ENCODE results near the gene GRB14.
"Not testable (repeated sequence)": the region's sequence is repeated elsewhere in the genome, so short reads cannot be mapped to it uniquely, and the experiment has no call there.

GRB14 gene

DNA sequence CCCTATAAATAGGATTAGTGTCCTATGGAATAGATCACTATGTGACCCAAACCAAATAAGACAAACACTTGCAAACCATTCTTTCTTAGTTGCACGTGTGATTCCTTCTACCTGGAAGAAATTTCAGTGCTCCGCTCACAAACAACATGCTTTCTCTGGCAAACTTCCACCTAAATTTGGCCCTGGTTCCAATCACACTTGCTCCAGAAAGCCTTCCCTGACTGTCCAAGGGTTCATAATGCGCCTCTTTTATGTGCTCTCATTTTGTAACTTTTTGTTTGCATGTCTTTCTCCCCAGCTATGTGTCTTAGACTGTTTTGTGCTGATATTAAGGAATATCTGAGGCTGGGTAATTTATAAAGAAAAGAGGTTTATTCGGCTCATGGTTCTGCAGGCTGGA lies 69.8 kb downstream of the GRB14 start:
- DNase-seq, result no peak

DNA sequence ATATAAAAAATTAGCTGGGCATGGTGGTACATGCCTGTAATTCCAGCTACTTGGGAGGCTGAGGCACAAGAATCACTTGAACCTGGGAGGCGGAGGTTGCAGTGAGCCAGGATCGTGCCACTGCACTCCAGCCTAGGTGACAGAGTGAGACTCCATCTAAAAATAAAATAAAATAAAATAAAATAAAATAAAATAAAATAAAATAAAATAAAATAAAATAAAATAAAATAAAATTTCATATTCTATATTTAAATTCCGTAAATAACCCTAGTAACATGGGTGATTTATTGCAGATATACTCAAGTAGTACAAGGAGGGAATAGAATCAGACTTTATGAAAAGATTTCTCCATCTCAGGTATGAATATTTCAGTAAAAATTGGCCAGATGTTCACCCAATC lies 71.6 kb downstream of the GRB14 start:
- DNase-seq, result not testable (repeated sequence)

DNA sequence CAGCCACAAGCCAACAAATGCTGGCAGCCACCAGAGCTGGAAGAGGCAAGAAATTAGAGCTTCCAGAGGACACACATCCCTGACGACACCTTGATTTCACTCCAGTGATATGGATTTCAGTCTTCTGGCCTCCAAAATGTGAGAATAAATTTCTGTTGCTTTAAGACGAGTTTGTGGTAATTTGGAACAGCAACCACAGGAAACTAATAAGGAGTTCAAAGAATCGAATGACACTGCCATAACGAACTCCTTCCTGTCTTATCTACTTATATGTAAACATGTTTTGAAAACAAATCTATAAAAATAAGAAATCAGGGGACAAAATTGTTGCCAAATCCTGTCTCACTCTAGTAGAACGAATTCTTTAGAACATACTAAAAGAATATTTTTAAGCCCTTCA lies 75.8 kb downstream of the GRB14 start:
- DNase-seq, result no peak

DNA sequence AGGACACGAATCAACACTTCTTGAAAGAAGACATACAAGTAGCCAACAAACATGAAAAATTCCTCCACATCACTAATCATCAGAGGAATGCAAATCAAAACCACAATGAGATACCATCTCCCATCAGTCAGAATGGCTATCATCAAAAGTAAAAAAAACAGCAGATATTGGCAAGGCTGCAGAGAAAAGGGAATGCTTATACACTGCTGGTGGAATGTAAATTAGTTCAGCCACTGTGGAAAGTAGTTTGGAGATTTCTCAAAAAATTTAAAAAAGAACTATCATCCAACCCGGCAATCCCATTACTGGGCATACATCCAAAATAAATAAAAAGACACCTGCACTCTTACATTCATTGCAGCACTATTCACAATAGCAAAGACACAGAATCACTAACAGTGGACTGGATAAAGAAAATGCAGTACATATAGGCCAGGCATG lies 78.7 kb downstream of the GRB14 start:
- no peak for DNase-seq

DNA sequence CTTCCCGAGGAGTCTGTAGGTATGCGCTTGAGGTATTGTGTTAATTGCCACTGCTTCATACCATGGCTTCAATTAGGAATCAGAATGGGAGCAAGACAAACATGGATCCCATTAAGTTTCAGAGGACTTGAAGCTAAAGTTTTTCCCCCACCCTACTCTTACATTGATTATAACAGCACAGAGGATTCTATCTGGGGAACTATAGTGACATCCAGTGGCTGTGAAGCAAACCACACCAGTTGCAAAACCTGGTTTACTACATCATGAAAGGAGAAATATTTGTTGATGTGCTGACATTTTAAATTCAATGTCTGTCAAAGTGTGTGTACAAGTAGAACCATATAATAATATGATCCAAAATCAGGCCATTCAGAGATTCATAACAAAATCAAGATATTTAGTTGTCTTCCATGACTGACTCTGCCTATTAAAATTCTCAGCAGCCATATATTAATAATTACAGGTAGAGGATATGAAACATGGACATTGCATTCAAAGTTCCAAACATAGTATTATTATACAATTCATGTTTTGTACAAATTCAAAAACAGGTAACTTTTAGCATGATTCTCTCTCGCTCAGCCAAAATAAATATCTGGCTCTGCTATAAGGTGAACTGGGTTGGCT lies 82.9 kb downstream of the GRB14 start:
- DNase-seq, result no peak

DNA sequence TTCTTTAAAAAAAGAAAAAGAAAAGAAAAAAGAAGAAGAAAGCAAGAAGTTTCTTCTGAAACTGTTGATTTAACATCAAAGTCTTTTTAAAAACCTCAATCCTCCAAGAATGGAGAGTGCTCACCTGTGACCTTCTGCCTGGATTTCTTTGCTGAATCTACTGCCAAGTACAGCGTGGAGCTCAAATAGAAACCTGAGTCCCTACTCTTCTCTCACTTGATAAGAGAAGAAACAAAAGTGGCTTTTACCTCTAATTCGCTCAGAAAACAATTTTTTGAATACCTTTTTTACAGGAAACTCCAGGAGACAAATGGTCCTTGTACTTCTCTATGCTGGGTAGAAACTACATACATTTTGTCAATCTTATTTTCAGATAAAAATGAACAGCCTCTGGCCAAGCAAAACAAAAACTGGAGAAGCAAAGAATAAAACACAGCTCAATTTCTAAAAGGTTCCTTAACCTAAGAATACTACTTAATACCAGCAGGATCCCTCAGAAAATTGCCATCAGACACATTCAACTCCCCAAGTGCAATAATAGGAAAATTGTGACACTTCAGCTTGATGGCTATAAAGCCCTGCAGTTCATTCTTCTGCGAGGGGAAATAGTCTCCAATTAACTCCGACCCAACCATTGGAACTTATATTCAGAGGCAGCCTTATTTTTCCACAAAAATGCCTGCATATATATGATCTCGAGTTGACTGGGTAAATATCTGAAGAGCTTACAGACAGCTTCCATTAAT lies 85.8 kb downstream of the GRB14 start:
- no peak for DNase-seq

DNA sequence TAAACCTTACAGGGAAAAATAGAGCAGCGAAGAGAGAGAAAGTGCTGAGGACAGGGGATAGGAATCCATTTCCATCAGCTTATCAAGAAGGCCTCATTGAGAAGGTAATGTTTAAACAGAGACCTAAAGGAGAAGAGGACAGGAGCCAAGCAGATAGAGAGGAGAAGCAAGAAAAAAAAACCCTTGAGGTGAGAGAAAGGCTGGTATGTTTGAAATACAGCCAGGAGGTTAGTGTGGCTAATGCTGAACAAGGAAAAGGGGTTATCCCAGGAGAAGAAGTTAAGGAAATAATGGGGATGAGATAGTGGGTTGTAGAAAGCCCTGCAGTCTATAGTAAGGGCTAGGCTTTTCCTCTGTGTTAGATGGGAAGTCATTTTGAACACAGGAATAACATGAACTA lies 90.8 kb downstream of the GRB14 start:
- no peak for DNase-seq

DNA sequence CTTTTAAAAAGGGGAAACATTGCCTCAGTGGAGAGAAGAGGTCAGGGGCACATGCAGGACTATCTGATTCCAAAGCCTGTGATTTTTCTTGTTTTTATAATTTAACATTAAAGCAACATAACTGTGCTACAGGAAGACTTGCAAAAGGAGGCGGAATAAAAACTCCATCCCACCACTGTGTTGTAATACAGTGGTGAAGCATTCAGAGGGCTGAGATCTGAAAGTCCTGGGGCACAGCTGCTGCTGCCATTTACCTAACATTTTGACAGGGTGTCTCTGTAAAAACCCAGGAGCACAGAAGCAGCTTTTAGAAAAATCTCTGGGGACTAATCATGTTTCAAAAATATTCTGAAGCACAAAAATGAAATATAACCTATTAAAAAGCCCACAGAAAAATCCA lies 97.6 kb downstream of the GRB14 start:
- DNase-seq, result no peak

DNA sequence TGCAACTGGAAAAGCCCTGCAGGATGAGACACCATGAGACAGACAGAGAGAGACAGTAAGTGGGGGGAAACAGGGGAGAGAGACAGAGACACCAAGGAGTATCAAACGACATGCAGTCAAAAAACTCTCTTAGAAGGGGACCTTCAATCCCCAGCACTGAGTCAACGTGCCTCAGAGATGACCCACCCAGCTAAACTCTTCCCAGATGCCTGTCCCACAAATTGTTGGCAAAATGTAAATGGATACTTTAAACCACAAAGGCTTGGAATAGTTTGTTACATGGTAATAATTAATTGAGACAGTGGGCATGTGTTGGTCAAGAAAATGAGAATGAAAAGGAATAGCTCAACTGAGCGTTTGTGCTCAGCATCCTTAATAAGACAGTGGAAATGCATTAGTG lies 98.3 kb downstream of the GRB14 start:
- no peak for DNase-seq

DNA sequence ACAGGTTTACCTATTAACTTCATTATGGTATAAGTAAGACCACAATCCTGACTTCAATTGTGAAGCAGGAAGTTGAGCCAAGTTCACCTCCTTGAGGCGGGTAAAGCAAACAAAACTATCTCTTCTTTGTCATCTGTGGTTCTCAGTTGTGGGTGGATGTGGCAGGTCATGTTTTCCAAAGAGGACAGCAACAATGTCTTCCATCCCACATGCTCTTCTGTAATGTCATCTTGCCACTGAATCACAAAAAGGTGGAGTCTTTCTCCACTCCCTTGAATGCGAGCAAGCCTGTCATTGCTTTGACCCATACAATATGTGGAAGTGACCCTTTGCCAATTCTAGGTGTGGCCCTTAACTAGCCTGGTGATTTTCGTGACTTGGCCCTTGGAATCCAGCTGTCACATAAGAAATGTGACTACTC lies 98.7 kb downstream of the GRB14 start:
- no peak for DNase-seq

DNA sequence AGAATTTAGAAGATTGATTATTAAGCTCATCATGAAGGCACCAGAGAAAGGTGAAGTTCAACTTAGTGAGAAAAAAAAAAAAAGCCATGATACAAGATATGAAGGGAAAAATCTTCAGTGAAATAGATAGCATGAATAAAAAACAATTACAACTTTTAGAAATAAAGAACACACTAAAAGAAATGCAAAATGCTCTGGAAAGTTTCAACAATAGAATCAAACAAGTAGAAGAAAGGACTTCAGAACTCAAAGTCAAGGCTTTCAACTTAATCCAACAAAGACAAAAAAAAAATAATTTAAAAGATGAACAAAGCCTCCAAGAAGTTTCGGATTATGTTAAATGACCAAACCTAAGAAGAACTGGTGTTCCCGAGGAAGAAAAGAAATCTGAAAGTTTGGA lies 105.5 kb downstream of the GRB14 start:
- DNase-seq, result no peak

DNA sequence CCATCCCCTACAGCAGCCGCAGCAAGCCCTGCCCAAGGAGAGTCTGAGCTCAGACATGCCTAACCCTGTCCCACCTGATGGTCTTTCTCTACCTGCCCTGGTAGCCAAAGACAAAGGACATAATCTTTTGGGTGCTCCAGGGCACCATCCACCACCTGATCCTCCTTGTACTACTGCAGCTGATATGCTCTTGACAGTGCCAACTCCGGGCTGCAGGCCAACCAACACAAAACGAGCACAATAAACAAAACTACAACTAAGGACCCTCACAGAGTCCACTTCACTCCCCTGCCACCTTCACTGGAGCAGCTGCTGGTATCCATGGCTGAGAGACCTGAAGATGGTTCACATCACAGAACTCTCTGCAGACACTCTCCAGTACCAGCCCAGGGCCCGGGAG lies 106.3 kb downstream of the GRB14 start:
- no peak for DNase-seq

DNA sequence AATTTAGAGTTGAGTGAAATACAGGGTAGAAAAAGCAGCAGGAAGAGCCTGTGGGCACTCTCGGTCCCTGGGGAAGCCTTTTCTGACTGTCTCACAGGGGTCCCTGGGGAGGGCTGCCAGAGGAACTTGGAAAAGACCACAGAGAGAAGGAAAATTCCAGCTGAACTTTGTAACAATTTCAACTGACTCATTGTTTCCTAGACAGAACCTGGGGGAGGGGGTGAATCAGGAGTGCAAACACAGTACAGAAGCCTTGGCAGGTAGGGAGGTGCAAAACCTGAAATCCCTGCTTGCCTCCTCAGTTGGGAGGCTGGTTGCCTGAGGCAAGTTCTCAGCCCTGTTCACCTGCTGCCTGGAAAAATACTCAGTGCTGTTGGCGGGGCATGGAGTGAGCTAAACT lies 106.8 kb downstream of the GRB14 start:
- no peak for DNase-seq

DNA sequence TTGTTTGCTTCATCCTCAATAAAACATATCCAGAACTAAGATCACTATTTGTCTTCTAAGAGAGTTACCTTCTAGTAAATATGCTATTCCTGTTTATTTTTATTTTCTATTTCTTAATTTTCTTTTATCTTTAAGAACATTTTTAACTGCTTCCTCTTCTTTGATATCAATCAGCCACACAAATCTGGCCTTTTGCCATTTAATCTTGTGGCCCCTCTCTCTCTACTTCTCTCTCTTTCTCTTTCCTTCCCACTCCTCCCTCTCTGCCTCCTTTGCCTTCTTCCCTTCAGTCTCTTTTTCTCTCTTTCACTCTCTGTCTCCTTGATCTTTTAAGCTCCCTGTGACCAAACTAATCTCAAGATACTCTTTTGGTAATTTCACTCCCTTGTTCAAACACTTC lies 108.4 kb downstream of the GRB14 start:
- DNase-seq, result no peak

DNA sequence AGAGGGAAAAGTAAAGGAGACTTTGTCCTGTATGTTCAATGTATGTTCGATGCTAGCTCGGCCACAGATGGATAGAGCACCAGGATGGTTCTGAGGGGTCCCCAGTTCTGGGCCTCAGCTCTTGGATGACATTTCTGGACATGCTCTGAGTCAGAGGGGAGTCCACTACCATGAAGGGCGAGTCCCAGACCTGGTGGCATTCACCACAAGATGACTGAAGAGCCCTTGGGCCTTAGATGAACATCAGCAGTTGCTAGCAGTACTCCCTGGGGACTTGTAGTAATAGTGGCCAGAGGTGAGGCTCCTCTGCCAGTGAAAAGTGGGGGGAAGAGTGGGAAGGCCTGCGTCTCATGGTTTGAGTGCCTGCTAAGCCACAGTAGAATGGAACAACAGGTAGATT lies 109.5 kb downstream of the GRB14 start:
- no peak for DNase-seq

DNA sequence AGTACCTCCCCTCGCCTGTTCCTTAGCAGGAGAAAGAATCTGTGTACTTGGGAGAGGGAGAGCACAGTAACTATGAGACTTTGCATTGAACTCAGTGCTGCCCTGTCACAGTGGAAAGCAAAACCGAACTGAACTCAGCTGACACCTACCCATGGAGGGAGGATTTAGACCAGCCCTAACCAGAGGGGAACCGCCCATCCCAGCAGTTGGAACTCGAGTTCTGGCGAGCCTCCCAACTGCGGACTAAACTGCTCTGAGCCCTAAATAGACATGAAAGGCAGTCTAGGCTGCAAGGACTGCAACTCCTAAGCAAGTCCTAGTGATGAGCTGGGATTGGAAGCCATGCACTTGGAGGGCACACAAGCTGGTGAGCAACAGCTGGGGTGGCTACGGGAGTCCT lies 110.4 kb downstream of the GRB14 start:
- no peak for DNase-seq

DNA sequence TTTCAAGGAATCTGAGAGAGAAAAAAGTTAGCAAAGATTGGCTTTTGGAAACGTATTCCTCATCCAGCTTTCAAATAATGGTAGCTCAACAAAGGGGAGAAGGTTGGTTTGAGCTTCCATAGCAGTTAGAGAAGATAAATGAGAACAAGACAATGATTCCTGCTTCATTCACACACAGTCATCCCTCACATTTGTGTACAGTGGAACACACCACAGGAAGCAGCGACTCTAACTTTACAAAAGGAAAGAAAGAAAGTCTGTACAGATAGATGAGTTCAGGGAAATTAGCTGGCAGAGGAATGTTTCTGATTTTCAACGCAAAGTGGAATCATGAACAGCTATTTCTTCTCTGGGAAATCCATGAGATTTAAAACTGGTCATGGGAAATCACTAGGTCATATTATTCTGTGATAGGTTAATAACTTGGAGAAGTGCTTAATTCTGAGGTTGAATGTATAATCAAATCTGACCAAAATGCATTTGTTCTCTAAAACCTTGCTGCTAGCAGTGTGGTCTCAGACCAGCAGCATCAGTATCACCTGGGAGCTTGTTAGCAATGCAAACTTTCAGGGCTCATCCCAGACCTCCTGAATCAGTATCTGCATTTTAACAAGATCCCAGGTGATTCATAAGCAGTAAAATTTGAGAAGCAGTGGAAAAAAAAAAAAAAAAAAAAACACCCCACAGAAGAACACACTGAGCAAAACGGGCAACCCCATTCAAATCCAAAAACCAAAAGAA lies 112.0 kb downstream of the GRB14 start:
- DNase-seq, result no peak

DNA sequence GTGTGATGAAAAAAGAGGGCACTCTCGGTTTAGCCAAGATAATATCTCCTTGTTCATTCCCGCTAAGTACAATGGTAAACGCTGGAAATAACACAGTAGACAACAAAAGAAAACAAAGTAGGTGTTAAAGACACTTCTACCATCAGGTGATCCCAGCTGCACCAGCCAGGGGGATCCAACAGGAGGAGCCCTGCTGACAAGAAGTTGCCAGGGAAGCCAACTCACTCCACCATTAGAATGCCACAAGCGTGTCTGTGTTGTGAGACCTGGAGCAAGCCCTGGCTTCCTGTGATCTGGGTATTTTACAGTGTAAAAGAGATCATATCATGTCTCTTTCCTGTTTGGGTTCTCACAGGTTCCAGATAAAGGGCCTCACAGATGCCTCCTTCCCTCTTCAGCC lies 117.0 kb downstream of the GRB14 start:
- DNase-seq, result no peak

DNA sequence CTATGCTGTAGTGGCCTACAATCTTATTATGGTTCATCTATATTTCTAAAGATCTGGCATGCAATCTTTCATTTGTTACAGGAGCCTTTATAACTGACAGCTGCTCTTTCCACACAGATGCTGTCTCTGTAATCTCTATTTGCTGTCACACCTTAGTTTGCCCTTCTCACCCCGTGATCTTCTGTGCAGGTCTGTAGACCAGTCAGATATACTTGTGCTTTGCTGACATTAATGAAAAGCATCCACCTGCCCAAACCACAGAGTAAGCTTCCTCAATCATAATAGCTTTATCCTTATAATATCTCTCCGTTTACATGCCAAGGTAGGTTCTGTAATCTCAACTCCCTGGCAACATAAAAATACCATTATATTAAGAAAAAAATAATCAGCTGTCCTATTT lies 122.4 kb downstream of the GRB14 start:
- DNase-seq, result no peak

DNA sequence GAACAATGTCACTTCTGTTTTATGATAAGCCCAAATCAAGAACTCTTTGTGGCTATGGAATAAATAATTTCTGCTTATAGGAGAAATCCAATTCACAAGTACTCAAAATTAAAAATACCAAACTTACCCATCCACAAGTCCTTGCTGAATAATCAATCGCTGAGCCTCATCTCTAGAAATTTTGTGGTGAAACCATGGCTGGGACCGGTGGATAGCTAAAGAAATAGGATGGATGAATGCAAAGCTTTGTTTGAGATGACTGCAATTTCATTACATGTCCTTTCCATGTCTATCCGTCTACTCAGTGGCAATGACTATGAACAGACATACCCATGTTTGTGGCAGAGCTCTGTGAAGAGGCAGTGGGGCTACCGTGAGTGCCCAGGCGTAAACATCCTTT lies 124.4 kb downstream of the GRB14 start:
- DNase-seq, result no peak

DNA sequence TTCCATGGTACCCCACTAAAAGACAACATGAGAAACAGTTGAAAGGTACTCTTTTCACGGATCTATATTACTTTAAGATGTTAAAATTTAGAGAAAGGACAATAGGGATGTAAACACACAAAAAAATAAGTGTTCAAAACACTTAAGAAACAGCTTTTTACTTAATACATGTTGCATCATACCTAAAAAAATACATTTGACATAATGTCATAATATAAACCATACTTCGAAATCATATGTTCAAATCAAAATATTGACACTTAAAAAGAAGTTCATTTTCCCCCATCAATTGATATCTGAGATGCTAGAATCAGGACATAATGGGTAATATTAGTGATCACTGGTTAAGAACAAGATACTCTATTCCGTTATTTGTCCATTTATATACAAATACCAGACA lies 124.9 kb downstream of the GRB14 start:
- no peak for DNase-seq

DNA sequence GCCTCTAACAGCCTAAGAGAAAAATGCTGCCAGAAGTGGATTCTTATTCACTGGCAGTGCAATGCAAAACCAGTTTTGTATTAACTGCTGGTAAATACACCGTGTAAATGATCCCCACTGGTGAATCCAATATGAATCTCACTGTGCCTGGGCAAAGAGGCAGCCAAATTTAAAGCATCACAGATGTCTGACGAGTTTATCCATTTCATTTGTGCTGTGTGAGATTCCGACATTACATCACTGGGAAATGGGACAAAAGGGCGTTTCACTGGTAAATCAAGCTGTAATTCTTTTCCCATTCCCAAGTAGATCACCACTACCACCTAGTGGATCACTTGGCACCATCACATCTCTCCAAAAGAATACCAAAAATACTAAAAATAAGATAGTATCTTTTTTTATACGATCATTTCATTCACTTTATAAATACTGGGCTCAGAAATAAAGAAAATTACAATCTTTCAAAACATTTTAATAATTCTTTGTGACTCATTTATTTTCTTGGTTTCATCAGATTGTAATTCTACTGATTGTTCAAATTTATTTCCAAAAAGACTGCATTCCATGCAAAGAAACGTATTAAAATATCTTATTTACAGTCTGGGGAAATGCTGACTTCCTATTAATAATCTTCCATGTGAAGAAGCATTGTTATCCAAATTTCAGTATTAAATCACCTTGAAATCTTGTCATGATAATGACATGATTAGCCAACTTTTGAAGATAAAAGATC lies 125.6 kb downstream of the GRB14 start:
- DNase-seq, result no peak

DNA sequence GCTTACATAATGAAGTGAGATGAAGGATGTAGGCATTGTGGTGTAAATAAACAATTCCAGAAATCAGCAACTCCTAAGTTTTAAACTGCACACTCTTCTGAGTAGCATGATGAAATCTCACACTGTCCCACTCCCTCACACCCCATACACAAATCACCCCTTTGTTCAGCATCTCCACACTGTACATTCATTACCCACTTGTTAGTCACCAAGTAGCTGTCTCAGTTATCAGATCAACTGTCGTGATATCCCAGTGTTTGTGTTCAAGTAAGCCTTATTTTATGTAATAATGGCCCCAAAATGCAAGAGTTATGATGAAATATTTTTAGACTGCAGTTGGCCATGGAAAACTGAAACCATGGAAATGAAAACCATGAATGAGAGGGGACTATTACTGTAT lies 135.7 kb downstream of the GRB14 start:
- DNase-seq, result no peak

DNA sequence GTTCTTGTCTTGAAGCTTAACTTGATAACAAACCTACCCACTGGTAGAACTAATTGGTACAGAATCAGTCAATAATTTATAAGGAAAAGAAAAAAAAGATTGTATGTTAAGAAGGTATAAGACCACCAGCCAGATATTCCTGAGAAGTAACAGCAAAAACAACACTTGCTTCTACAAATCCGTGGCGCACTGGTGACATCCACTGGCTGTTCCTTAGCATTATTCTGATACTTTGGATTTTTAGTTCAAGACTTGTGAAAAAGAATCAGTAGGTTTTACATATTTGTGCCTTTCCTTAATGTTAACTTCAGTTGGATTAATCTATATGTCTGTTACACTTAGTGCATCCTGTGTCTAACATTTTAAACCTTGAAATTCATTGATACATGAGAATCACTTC lies 141.8 kb downstream of the GRB14 start:
- no peak for DNase-seq

Data from cerebellar nuclear complex (tissue), 1 donor.